Esophagus squamous epithelium (tissue), 4 donors: ENCODE results near the gene MCM9.

ENCODE experiments used
- POLR2A ChIP-seq, 4 donors: fragments of 450-650 bp; IDR thresholded peaks; one replicate each; pipeline ENCODE4 v1.6.1; 2017; ENCODE audit warnings: antibody characterized with exemption in 4 of 4, mild to moderate bottlenecking in 4 of 4, moderate library complexity in 3 of 4
- TF ChIP-seq, protein P1 (sequence below), 6 experiments: fragments of 450-650 bp in 4 of 6; fragments of 200-600 bp in 2 of 6; sonication (generic) in 2 of 6; IDR thresholded peaks; one replicate each; pipeline ENCODE4 v1.5.1; 2016 to 2019; ENCODE audit warnings: antibody characterized with exemption in 6 of 6, mild to moderate bottlenecking in 4 of 6, moderate library complexity in 4 of 6

DNA sequence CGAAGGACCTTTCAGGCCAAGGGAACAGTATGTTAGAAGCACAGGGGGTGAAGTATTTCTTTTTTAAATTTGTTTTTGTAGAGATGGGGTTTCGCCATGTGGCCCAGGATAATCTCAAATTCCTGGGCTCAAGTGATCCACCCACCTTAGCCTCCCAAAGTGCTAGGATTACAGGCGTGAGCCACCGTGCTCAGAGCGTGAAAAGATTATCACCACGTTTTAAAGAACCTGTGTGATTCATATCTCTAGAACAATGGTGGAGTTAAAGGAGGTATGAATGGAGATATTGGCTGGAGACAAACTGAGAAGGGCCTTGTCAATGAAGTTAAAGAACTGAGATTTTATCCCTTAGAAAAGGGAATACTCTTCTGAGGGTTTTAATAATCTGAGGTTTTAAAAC lies 31.3 kb downstream of the MCM9 start:
- TF ChIP-seq, protein P1, sequence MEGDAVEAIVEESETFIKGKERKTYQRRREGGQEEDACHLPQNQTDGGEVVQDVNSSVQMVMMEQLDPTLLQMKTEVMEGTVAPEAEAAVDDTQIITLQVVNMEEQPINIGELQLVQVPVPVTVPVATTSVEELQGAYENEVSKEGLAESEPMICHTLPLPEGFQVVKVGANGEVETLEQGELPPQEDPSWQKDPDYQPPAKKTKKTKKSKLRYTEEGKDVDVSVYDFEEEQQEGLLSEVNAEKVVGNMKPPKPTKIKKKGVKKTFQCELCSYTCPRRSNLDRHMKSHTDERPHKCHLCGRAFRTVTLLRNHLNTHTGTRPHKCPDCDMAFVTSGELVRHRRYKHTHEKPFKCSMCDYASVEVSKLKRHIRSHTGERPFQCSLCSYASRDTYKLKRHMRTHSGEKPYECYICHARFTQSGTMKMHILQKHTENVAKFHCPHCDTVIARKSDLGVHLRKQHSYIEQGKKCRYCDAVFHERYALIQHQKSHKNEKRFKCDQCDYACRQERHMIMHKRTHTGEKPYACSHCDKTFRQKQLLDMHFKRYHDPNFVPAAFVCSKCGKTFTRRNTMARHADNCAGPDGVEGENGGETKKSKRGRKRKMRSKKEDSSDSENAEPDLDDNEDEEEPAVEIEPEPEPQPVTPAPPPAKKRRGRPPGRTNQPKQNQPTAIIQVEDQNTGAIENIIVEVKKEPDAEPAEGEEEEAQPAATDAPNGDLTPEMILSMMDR (IDR thresholded peaks at IDR 0.05), result no peak
- no peak for TF ChIP-seq POLR2A (IDR thresholded peaks at IDR 0.05)
